ENCODE measurements around the gene ZNF521.

GRCh38 chr18:25341831-25342230, 10.1 kb downstream of the ZNF521 start:
- TF ChIP-seq CTCF (IDR thresholded peaks at IDR 0.05 in 2 of 3, conservative IDR thresholded peaks at IDR 0.05 in 1 of 3; ENCODE audit: control insufficient read depth in 2 of 3, extremely low read depth in 1 of 3, insufficient read depth in 1 of 3, low read depth in 3 of 3, low read length in 3 of 3) (no peak), CHD4 (IDR thresholded peaks at IDR 0.05) (no peak), E2F8 (IDR thresholded peaks at IDR 0.05; ENCODE audit: low read depth, partially characterized antibody) (no peak), MXI1 (IDR thresholded peaks at IDR 0.05; ENCODE audit: low read depth, low read length) (no peak), REST (IDR thresholded peaks at IDR 0.05; ENCODE audit: low read depth, low read length) (no peak), ZBTB33 (IDR thresholded peaks at IDR 0.05) (no peak), RELA (IDR thresholded peaks at IDR 0.05; ENCODE audit: borderline replicate concordance, partially characterized antibody) (no peak), ELK1 (IDR thresholded peaks at IDR 0.05; ENCODE audit: low read depth, low read length) (no peak), NFYA (IDR thresholded peaks at IDR 0.05; ENCODE audit: borderline replicate concordance, low read depth, low read length) (no peak), POLR2AphosphoS5 (IDR thresholded peaks at IDR 0.05; ENCODE audit: low read length) (no peak), KDM1A (IDR thresholded peaks at IDR 0.05; ENCODE audit: borderline replicate concordance) (no peak), USF1 (IDR thresholded peaks at IDR 0.05; ENCODE audit: borderline replicate concordance, extremely low read length, insufficient read depth, low read depth, low read length) (no peak), MAX (IDR thresholded peaks at IDR 0.05; ENCODE audit: low read depth, low read length) (no peak)
